Measurements from ENCODE around the gene DOCK10.

The DOCK10 gene

DNA sequence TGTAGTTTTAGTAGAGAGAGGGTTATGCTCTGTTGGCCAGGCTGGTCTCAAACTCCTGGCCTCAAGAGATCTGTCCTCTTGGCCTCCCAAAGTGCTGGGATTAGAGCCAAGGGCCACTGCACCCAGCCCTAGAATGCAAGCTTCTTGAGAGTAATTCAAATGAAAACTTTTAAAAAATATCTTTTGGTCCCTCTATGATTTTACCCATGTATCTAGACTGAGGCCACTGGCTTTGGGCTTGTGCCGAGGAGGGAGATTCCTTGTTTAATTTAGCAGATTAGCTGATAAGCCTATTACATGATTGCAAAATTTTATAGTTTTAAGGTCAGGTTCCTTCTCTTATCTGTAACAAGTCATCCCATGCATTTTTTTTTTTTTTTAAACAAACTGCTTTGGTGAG lies 266.6 kb downstream of the DOCK10 start:
- Histone ChIP-seq H3K9me3 (ENCODE audit: low read length) (no peaks in the 10 kb centered on the region), H3K9ac (ENCODE audit: low read length) (no peak overlapping the region), H3K36me3 (ENCODE audit: insufficient read depth, low read length) (no peaks in the 10 kb centered on the region), H3K4me3 (ENCODE audit: low read depth in 1 of 2, low read length in 2 of 2) (no peak overlapping the region), H3K27me3 (ENCODE audit: control insufficient read depth in 1 of 2, insufficient read depth in 2 of 2, low read length in 2 of 2) (no peaks in the 10 kb centered on the region), H3K27ac (ENCODE audit: low read depth, low read length) (no peak overlapping the region), H3K4me1 (ENCODE audit: insufficient read depth, low read length) (no peaks in the 10 kb centered on the region)

- no peak overlapping the region for H3K9ac ChIP-seq (ENCODE audit: low read length)
- no peaks in the 10 kb centered on the region for H3K36me3 ChIP-seq (ENCODE audit: insufficient read depth, low read length)
- H3K4me3 ChIP-seq (ENCODE audit: low read depth in 1 of 2, low read length in 2 of 2), result no peak overlapping the region
- no peak overlapping the region for H3K27ac ChIP-seq (ENCODE audit: low read depth, low read length)
- H3K27me3 ChIP-seq (ENCODE audit: control insufficient read depth in 1 of 2, insufficient read depth in 2 of 2, low read length in 2 of 2), result no peaks in the 10 kb centered on the region
- H3K9me3 ChIP-seq (ENCODE audit: low read length), result no peaks in the 10 kb centered on the region
- no peaks in the 10 kb centered on the region for H3K4me1 ChIP-seq (ENCODE audit: insufficient read depth, low read length)
Measured at GRCh38 chr2:224774735-224775134, 267.5 kb downstream of the DOCK10 start.

GRCh38 chr2:224772494-224772893 lies 269.8 kb downstream of the DOCK10 start:
- H3K4me3 ChIP-seq (ENCODE audit: low read depth in 1 of 2, low read length in 2 of 2), result no peak overlapping the region
- no peak overlapping the region for H3K27ac ChIP-seq (ENCODE audit: low read depth, low read length)
- no peaks in the 10 kb centered on the region for H3K4me1 ChIP-seq (ENCODE audit: insufficient read depth, low read length)
- H3K9ac ChIP-seq (ENCODE audit: low read length), result no peak overlapping the region
- no peaks in the 10 kb centered on the region for H3K27me3 ChIP-seq (ENCODE audit: control insufficient read depth in 1 of 2, insufficient read depth in 2 of 2, low read length in 2 of 2)
- no peaks in the 10 kb centered on the region for H3K9me3 ChIP-seq (ENCODE audit: low read length)
- H3K36me3 ChIP-seq (ENCODE audit: insufficient read depth, low read length), result no peaks in the 10 kb centered on the region

DNA sequence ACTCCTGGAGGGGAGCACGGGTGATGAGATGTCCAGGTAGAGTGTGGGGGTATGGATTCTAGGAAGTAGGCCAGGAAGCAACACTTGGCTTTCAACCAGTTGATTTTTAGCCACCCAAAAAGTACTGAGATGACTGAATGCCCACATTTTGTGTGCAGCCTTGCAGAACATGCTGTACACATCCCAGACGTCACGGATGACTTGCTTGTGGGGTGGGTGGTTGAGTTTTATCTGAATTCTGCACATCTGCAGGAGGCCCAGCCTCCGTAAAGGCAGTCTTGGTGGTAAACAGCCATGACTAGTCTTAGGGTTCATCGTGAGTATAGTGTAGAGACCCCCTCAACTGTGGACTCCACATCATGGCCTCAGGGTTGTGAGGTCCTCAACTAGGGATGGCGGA lies 272.8 kb downstream of the DOCK10 start:
- H3K9me3 ChIP-seq (ENCODE audit: low read length), result no peaks in the 10 kb centered on the region
- H3K4me3 ChIP-seq (ENCODE audit: low read depth in 1 of 2, low read length in 2 of 2), result no peak overlapping the region
- H3K4me1 ChIP-seq (ENCODE audit: insufficient read depth, low read length), result no peaks in the 10 kb centered on the region
- H3K27ac ChIP-seq (ENCODE audit: low read depth, low read length), result no peak overlapping the region
- H3K27me3 ChIP-seq (ENCODE audit: control insufficient read depth in 1 of 2, insufficient read depth in 2 of 2, low read length in 2 of 2), result no peaks in the 10 kb centered on the region
- H3K9ac ChIP-seq (ENCODE audit: low read length), result no peak overlapping the region
- H3K36me3 ChIP-seq (ENCODE audit: insufficient read depth, low read length), result no peaks in the 10 kb centered on the region

DNA sequence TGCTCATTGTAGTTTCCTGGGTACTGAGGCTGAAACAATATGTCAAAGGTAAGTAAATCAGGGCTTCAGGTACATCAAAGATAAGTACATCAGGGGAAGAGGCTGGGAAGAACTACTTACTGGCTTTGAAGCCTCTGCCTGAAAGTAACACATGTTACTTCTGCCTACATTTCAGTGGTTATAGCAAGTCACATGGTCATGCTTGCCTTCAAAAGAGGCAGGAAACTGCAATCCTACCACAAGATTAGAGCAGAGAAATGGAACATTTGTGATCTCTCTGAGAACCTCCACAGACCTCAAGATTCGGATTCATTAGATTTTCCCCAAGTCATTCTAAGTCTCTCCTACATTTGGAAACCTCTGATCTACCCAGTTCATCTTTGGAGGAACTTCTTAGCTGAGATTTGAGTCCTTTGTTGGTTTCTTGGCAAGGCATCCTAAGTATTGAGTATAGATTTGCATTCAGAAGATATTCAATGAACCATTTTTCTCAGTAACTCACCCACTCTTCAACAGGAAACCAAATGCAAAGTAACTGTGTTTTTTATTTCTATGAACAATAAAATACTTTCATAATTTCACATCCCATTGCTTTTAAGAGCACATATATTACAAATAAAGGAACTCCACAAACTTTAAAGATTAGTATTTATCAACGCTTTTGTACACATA lies 277.6 kb downstream of the DOCK10 start:
- no peaks in the 10 kb centered on the region for H3K4me1 ChIP-seq (ENCODE audit: insufficient read depth, low read length)
- no peaks in the 10 kb centered on the region for H3K27me3 ChIP-seq (ENCODE audit: control insufficient read depth in 1 of 2, insufficient read depth in 2 of 2, low read length in 2 of 2)
- H3K36me3 ChIP-seq (ENCODE audit: insufficient read depth, low read length), result no peaks in the 10 kb centered on the region
- no peak overlapping the region for H3K27ac ChIP-seq (ENCODE audit: low read depth, low read length)
- H3K9me3 ChIP-seq (ENCODE audit: low read length), result no peaks in the 10 kb centered on the region
- H3K4me3 ChIP-seq (ENCODE audit: low read depth in 1 of 2, low read length in 2 of 2), result no peak overlapping the region
- no peak overlapping the region for H3K9ac ChIP-seq (ENCODE audit: low read length)

- Histone ChIP-seq H3K9ac (ENCODE audit: low read length) (no peak overlapping the region), H3K9me3 (ENCODE audit: low read length) (no peaks in the 10 kb centered on the region), H3K4me1 (ENCODE audit: insufficient read depth, low read length) (no peaks in the 10 kb centered on the region), H3K36me3 (ENCODE audit: insufficient read depth, low read length) (no peaks in the 10 kb centered on the region), H3K4me3 (ENCODE audit: low read depth in 1 of 2, low read length in 2 of 2) (no peak overlapping the region), H3K27ac (ENCODE audit: low read depth, low read length) (no peak overlapping the region), H3K27me3 (ENCODE audit: control insufficient read depth in 1 of 2, insufficient read depth in 2 of 2, low read length in 2 of 2) (no peaks in the 10 kb centered on the region)
Measured at GRCh38 chr2:224757934-224758548, 284.2 kb downstream of the DOCK10 start.

GRCh38 chr2:224753743-224754540 lies 288.3 kb downstream of the DOCK10 start:
- H3K4me3 ChIP-seq (ENCODE audit: low read depth in 1 of 2, low read length in 2 of 2), result no peak overlapping the region
- no peaks in the 10 kb centered on the region for H3K27me3 ChIP-seq (ENCODE audit: control insufficient read depth in 1 of 2, insufficient read depth in 2 of 2, low read length in 2 of 2)
- no peaks in the 10 kb centered on the region for H3K9me3 ChIP-seq (ENCODE audit: low read length)
- no peak overlapping the region for H3K9ac ChIP-seq (ENCODE audit: low read length)
- no peaks in the 10 kb centered on the region for H3K4me1 ChIP-seq (ENCODE audit: insufficient read depth, low read length)
- no peaks in the 10 kb centered on the region for H3K36me3 ChIP-seq (ENCODE audit: insufficient read depth, low read length)
- no peak overlapping the region for H3K27ac ChIP-seq (ENCODE audit: low read depth, low read length)

GRCh38 chr2:224751996-224752698 lies 290.1 kb downstream of the DOCK10 start:
- no peak overlapping the region for H3K9ac ChIP-seq (ENCODE audit: low read length)
- no peaks in the 10 kb centered on the region for H3K4me1 ChIP-seq (ENCODE audit: insufficient read depth, low read length)
- H3K4me3 ChIP-seq (ENCODE audit: low read depth in 1 of 2, low read length in 2 of 2), result no peak overlapping the region
- H3K27me3 ChIP-seq (ENCODE audit: control insufficient read depth in 1 of 2, insufficient read depth in 2 of 2, low read length in 2 of 2), result no peaks in the 10 kb centered on the region
- no peaks in the 10 kb centered on the region for H3K9me3 ChIP-seq (ENCODE audit: low read length)
- H3K36me3 ChIP-seq (ENCODE audit: insufficient read depth, low read length), result no peaks in the 10 kb centered on the region
- H3K27ac ChIP-seq (ENCODE audit: low read depth, low read length), result no peak overlapping the region

DNA sequence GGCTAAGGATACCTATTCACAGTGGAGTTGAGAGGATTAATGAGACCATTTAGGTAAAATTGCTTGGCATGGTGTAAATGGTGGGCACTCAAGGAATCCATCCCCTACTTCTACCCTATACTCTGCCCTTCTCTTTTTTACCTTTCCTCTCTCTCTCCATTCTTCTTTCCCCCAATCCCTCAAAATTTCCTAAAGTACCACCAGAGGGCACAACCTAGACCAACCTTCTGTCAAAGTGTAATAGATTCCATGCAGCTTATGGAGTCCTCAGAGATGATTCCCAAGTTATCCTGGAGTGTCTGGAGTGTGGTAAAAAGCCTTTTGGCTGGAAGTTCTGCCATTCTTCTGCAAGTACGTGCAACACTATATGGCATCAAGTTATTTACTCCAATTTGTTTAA lies 293.1 kb downstream of the DOCK10 start:
- Histone ChIP-seq H3K4me1 (ENCODE audit: insufficient read depth, low read length) (no peaks in the 10 kb centered on the region), H3K9me3 (ENCODE audit: low read length) (no peaks in the 10 kb centered on the region), H3K4me3 (ENCODE audit: low read depth in 1 of 2, low read length in 2 of 2) (no peak overlapping the region), H3K9ac (ENCODE audit: low read length) (no peak overlapping the region), H3K27ac (ENCODE audit: low read depth, low read length) (no peak overlapping the region), H3K27me3 (ENCODE audit: control insufficient read depth in 1 of 2, insufficient read depth in 2 of 2, low read length in 2 of 2) (no peaks in the 10 kb centered on the region), H3K36me3 (ENCODE audit: insufficient read depth, low read length) (no peaks in the 10 kb centered on the region)

DNA sequence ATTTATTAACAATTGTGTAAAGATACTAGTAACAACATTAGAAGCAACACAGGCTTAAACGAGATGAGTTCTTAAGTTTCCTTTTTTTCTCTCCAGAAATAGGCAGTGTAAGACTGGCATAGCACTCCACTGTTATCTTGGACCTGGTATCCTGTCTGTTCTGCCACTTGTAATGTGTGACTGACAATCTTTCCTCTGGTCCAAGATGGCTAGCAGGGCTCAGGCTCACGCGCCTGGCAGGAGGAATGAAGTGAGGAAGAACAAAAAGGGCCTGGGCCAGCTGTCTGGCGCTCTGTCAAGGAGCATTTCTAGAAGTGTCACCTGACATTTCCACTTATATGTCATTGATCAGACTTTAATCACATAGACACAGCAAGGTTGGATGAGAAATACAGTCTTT lies 294.5 kb downstream of the DOCK10 start:
- no peak overlapping the region for H3K4me3 ChIP-seq (ENCODE audit: low read depth in 1 of 2, low read length in 2 of 2)
- no peak overlapping the region for H3K9ac ChIP-seq (ENCODE audit: low read length)
- no peak overlapping the region for H3K27ac ChIP-seq (ENCODE audit: low read depth, low read length)
- no peaks in the 10 kb centered on the region for H3K36me3 ChIP-seq (ENCODE audit: insufficient read depth, low read length)
- H3K9me3 ChIP-seq (ENCODE audit: low read length), result no peaks in the 10 kb centered on the region
- no peaks in the 10 kb centered on the region for H3K27me3 ChIP-seq (ENCODE audit: control insufficient read depth in 1 of 2, insufficient read depth in 2 of 2, low read length in 2 of 2)
- H3K4me1 ChIP-seq (ENCODE audit: insufficient read depth, low read length), result no peaks in the 10 kb centered on the region

DNA sequence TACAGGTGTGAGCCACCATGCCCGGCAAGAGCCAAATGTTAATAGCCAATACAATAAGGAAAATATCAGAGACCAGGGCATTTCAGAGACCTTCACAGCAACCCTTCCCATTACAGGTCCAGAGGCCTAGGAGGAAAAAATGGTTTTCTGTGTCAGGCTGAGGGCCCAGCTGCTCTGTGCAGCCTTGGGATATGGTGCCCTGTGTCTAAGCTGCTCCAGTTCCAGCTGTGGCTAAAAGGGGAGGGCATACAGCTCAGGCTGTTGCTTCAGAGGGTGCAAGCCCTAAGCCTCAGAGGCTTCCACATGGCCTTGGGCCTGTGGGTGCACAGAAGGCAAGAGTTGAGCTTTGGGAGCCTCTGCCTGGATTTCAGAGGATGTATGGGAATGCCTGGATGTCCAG lies 306.0 kb downstream of the DOCK10 start:
- no peaks in the 10 kb centered on the region for H3K27me3 ChIP-seq (ENCODE audit: control insufficient read depth in 1 of 2, insufficient read depth in 2 of 2, low read length in 2 of 2)
- no peak overlapping the region for H3K27ac ChIP-seq (ENCODE audit: low read depth, low read length)
- no peaks in the 10 kb centered on the region for H3K4me1 ChIP-seq (ENCODE audit: insufficient read depth, low read length)
- no peaks in the 10 kb centered on the region for H3K9me3 ChIP-seq (ENCODE audit: low read length)
- H3K4me3 ChIP-seq (ENCODE audit: low read depth in 1 of 2, low read length in 2 of 2), result no peak overlapping the region
- no peaks in the 10 kb centered on the region for H3K36me3 ChIP-seq (ENCODE audit: insufficient read depth, low read length)
- no peak overlapping the region for H3K9ac ChIP-seq (ENCODE audit: low read length)

Measured in muscle layer of colon (tissue), 2 donors.